ENCODE measurements around the gene ASPG.

ASPG gene

GRCh38 chr14:104049576-104050240, 35.8 kb upstream of the ASPG start:
- DNase-seq (ENCODE audit: extremely low read depth, insufficient read length): no peak
- TF ChIP-seq CTCF (IDR thresholded peaks at IDR 0.05; ENCODE audit: insufficient read depth, low read length, poor library complexity, severe bottlenecking): no peak

GRCh38 chr14:104051092-104051813, 34.2 kb upstream of the ASPG start:
- Histone ChIP-seq H3K36me3 (ENCODE audit: control insufficient read depth, insufficient read depth, low read length) (no peaks in the 10 kb centered on the region), H3K27me3 (replicated peaks; ENCODE audit: control insufficient read depth, insufficient read depth, low read length) (no peaks in the 10 kb centered on the region; the same call in 1 of the 2 replicates), H3K4me3 (replicated peaks; ENCODE audit: low read depth, low read length) (no peak overlapping the region)
- no peak for TF ChIP-seq CTCF (IDR thresholded peaks at IDR 0.05; ENCODE audit: insufficient read depth, low read length, poor library complexity, severe bottlenecking)
- no peak for DNase-seq (ENCODE audit: extremely low read depth, insufficient read length)

More at GRCh38 chr14:104049576-104050240, 35.8 kb upstream of the ASPG start:
- H3K36me3 ChIP-seq (ENCODE audit: control insufficient read depth, insufficient read depth, low read length): no peaks in the 10 kb centered on the region
- H3K4me3 ChIP-seq (replicated peaks; ENCODE audit: low read depth, low read length): no peak overlapping the region
- no peaks in the 10 kb centered on the region for H3K27me3 ChIP-seq (replicated peaks; ENCODE audit: control insufficient read depth, insufficient read depth, low read length)

GRCh38 chr14:104054222-104054905, 31.1 kb upstream of the ASPG start:
- no peak for DNase-seq (ENCODE audit: extremely low read depth, insufficient read length)
- no peaks in the 10 kb centered on the region for H3K36me3 ChIP-seq (ENCODE audit: control insufficient read depth, insufficient read depth, low read length)
- no peaks in the 10 kb centered on the region; the same call in 1 of the 2 replicates for H3K27me3 ChIP-seq (replicated peaks; ENCODE audit: control insufficient read depth, insufficient read depth, low read length)
- H3K4me3 ChIP-seq (replicated peaks; ENCODE audit: low read depth, low read length): no peak overlapping the region
- no peak for TF ChIP-seq CTCF (IDR thresholded peaks at IDR 0.05; ENCODE audit: insufficient read depth, low read length, poor library complexity, severe bottlenecking)

GRCh38 chr14:104062281-104062680, 23.2 kb upstream of the ASPG start:
- Histone ChIP-seq H3K36me3 (ENCODE audit: control insufficient read depth, insufficient read depth, low read length) (no peaks in the 10 kb centered on the region), H3K4me3 (replicated peaks; ENCODE audit: low read depth, low read length) (no peak overlapping the region), H3K27me3 (replicated peaks; ENCODE audit: control insufficient read depth, insufficient read depth, low read length) (no peaks in the 10 kb centered on the region)
- TF ChIP-seq CTCF (IDR thresholded peaks at IDR 0.05; ENCODE audit: insufficient read depth, low read length, poor library complexity, severe bottlenecking): no peak
- DNase-seq (ENCODE audit: extremely low read depth, insufficient read length): no peak

GRCh38 chr14:104064003-104064402, 21.5 kb upstream of the ASPG start:
- TF ChIP-seq CTCF (IDR thresholded peaks at IDR 0.05; ENCODE audit: insufficient read depth, low read length, poor library complexity, severe bottlenecking): no peak
- no peaks in the 10 kb centered on the region for H3K36me3 ChIP-seq (ENCODE audit: control insufficient read depth, insufficient read depth, low read length)
- DNase-seq (ENCODE audit: extremely low read depth, insufficient read length): no peak
- H3K27me3 ChIP-seq (replicated peaks; ENCODE audit: control insufficient read depth, insufficient read depth, low read length): no peaks in the 10 kb centered on the region
- H3K4me3 ChIP-seq (replicated peaks; ENCODE audit: low read depth, low read length): no peak overlapping the region
